Osteocyte (in vitro differentiated cells): Measurements from ENCODE around the gene PAGE4. TPM values are rescaled to one million over a fixed set of nuclear protein-coding genes. Genes with fewer than 3 reads are reported as not detected.

Experiments used
- DNase-seq: peaks from one replicate; pipeline ENCODE4 v3.0.0; 2021; ENCODE audit warnings: mixed read lengths; ENCODE audit not compliant: unreplicated experiment; ENCODE audit errors: extremely low spot score
- H3K27ac Mint-ChIP-seq: one replicate; pipeline ENCODE4 v1.8.0; 2021; ENCODE audit warnings: mild to moderate bottlenecking, mixed read lengths; ENCODE audit not compliant: unreplicated experiment
- H3K27me3 Mint-ChIP-seq: one replicate; pipeline ENCODE4 v1.8.0; 2021; ENCODE audit warnings: mixed read lengths; ENCODE audit not compliant: unreplicated experiment
- H3K36me3 Mint-ChIP-seq: one replicate; pipeline ENCODE4 v1.8.0; 2021; ENCODE audit warnings: mixed read lengths; ENCODE audit not compliant: unreplicated experiment
- H3K4me1 Mint-ChIP-seq: one replicate; pipeline ENCODE4 v1.8.0; 2021; ENCODE audit warnings: mixed read lengths; ENCODE audit not compliant: unreplicated experiment
- H3K4me3 Mint-ChIP-seq: one replicate; pipeline ENCODE4 v1.8.0; 2021; ENCODE audit warnings: mild to moderate bottlenecking, moderate library complexity, mixed read lengths; ENCODE audit not compliant: unreplicated experiment
- H3K9me3 Mint-ChIP-seq: one replicate; pipeline ENCODE4 v1.8.0; 2021; ENCODE audit warnings: mixed read lengths; ENCODE audit not compliant: unreplicated experiment
- total RNA-seq: library from RNA; stranded (reverse); gene quantifications from 2 replicates; pipeline ENCODE4 v1.2.1, GENCODE V29; 2021
- TF ChIP-seq, protein P1 (sequence below): fragments of 200-600 bp; sonication (generic); IDR thresholded peaks from 2 replicates; pipeline ENCODE4 v1.5.0; 2021; ENCODE audit warnings: antibody characterized with exemption, mild to moderate bottlenecking, moderate library complexity

The PAGE4 gene
- total RNA-seq, 1 donor from 2014 or later: not detected

DNA sequence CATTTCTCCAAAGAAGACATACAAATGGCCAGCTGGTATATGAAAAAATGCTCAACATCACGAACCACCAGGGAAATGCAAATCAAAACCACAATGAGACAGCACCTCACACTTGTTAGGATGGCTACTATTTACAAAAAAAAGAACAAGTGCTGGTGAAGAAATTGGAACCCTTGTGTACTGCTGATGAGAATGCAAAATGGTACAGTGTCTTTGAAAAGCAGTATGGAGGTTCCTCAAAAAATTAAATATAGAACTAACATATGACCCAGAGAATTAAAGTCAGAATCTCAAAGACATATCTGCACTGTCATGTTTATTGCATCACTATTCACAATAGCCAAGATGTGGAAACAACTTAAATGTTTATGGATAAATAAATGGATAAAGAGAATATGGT is 20.9 kb downstream of the PAGE4 start:
- H3K36me3 Mint-ChIP-seq: no peaks in the 10 kb centered on the region
- H3K4me1 Mint-ChIP-seq: no peaks in the 10 kb centered on the region
- DNase-seq: no peak
- H3K27ac Mint-ChIP-seq: no peak overlapping the region
- TF ChIP-seq, protein P1, sequence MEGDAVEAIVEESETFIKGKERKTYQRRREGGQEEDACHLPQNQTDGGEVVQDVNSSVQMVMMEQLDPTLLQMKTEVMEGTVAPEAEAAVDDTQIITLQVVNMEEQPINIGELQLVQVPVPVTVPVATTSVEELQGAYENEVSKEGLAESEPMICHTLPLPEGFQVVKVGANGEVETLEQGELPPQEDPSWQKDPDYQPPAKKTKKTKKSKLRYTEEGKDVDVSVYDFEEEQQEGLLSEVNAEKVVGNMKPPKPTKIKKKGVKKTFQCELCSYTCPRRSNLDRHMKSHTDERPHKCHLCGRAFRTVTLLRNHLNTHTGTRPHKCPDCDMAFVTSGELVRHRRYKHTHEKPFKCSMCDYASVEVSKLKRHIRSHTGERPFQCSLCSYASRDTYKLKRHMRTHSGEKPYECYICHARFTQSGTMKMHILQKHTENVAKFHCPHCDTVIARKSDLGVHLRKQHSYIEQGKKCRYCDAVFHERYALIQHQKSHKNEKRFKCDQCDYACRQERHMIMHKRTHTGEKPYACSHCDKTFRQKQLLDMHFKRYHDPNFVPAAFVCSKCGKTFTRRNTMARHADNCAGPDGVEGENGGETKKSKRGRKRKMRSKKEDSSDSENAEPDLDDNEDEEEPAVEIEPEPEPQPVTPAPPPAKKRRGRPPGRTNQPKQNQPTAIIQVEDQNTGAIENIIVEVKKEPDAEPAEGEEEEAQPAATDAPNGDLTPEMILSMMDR: no peak
- no peak overlapping the region for H3K4me3 Mint-ChIP-seq
- H3K9me3 Mint-ChIP-seq: no peaks in the 10 kb centered on the region
- H3K27me3 Mint-ChIP-seq: peaks cover 20% of the 10 kb centered on the region

DNA sequence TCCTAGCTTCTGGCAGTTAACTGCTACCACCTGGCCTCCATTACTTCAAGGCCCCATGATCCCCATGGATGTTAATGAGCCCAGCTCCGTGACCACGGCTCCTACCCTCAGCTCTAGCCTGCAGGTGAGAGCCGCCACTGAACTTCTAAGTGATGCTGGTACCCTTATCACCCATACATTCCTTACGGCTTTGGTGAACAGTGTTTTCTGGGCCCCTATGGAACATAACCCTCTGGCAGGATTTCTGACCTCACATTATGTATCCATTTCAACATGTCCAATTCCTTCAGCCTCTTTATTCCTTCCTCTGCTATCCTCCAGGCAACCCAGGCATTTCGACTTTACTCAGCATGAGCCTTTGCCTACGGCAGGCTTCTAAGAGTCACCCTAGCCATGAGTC is 24.6 kb downstream of the PAGE4 start:
- Mint-ChIP-seq H3K9me3 (no peaks in the 10 kb centered on the region), H3K27ac (no peak overlapping the region), H3K4me3 (no peak overlapping the region), H3K27me3 (peaks cover 22% of the 10 kb centered on the region), H3K4me1 (no peaks in the 10 kb centered on the region), H3K36me3 (no peaks in the 10 kb centered on the region)
- TF ChIP-seq, protein P1: no peak
- no peak for DNase-seq

DNA sequence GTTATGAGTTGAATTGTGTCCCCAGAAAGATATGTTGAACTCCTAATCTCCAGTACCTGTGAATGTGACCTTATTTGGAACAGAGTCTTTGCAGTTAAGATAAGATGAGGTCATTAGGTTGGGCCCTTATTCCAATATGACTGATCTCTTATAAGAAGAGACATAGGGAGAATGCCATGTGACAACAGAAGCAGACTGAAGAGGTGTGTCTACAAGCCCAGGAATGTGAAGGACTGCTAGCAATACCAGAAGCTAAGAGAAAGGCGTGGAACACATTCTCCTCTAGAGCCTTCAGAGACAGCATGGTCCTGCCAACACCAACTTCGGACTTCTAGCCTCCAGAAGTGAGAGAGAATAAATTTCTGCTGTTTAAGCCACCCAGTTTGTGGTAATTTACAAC is 27.7 kb downstream of the PAGE4 start:
- H3K36me3 Mint-ChIP-seq: no peaks in the 10 kb centered on the region
- TF ChIP-seq, protein P1: no peak
- H3K4me1 Mint-ChIP-seq: no peaks in the 10 kb centered on the region
- H3K9me3 Mint-ChIP-seq: peaks cover 4% of the 10 kb centered on the region
- DNase-seq: no peak
- no peak overlapping the region for H3K27ac Mint-ChIP-seq
- H3K4me3 Mint-ChIP-seq: no peak overlapping the region
- H3K27me3 Mint-ChIP-seq: peaks cover 12% of the 10 kb centered on the region

DNA sequence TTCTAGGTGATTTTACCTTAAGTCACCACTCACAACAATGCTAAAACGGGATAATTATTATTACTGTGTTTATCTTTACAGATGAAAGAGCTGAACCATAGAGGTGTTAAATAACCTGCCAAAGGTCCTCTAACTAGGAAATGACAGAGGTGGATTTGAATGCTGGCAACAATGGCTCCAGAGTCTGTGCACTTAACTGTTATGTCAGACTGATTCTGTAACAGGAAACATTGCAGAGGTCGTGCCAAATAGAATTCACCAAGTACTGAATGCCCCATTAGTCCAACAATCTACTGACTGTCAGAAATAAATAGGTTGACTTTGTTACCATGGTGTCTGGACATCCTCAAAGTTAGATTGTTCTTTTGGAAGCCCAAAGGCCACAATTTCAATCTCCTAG is 29.2 kb downstream of the PAGE4 start:
- Mint-ChIP-seq H3K4me1 (no peaks in the 10 kb centered on the region), H3K27me3 (peaks cover 8% of the 10 kb centered on the region), H3K36me3 (no peaks in the 10 kb centered on the region), H3K4me3 (no peak overlapping the region), H3K27ac (no peak overlapping the region), H3K9me3 (peaks cover 4% of the 10 kb centered on the region)
- DNase-seq: no peak
- TF ChIP-seq, protein P1: no peak

DNA sequence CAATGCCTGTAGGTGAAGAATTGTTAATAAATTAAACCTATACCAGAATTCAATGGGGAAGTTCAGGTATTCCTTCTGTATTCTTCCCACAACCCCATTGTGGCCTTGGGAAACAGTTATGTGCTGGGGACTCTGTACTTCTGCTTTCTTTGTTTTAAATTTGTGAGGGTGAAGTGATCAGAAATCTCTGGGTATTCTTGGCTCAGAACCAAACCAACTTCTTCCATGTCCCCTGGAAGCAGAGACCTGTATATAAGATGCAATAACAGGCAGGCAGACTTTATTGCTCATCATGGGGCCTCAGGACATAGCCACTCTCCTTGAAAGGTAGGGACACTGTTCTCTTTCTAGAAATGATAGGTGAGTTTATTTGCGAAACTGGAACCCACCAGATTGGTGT is 30.4 kb downstream of the PAGE4 start:
- H3K36me3 Mint-ChIP-seq: no peaks in the 10 kb centered on the region
- H3K4me1 Mint-ChIP-seq: no peaks in the 10 kb centered on the region
- DNase-seq: no peak
- H3K27ac Mint-ChIP-seq: no peak overlapping the region
- no peak overlapping the region for H3K4me3 Mint-ChIP-seq
- TF ChIP-seq, protein P1: no peak
- peaks cover 4% of the 10 kb centered on the region for H3K9me3 Mint-ChIP-seq
- H3K27me3 Mint-ChIP-seq: peaks cover 5% of the 10 kb centered on the region
